WTC11 (cell line): Measurements from ENCODE around the gene ROCK1. TPM values are rescaled to one million over a fixed set of nuclear protein-coding genes. Genes with fewer than 3 reads are reported as not detected.

Experiments used
- ATAC-seq: fragments of 200-7000 bp; cut with Tn5 transposase; 2 replicates; pipeline ENCODE4 v1.10.0; 2021; ENCODE audit warnings: mild to moderate bottlenecking, moderate library complexity
- CTCF ChIA-PET: fragments of 300-600 bp; sonication (Branson Sonifier 250); formaldehyde crosslinking; loops from one replicate; lab custom pipeline; 2021; ENCODE audit warnings: antibody characterized with exemption; lab: Charles Lee
- POLR2A ChIA-PET: fragments of 350-600 bp; sonication (Branson Sonifier 250); formaldehyde crosslinking; loops from one replicate; lab custom pipeline; 2021; ENCODE audit warnings: antibody characterized with exemption; lab: Charles Lee
- DNase-seq: peaks from one replicate; pipeline ENCODE4 v3.0.0; 2021; ENCODE audit warnings: low spot score
- H3K27ac Mint-ChIP-seq: 2 replicates; pipeline ENCODE4 v1.8.0; 2021; ENCODE audit warnings: mixed read lengths
- H3K27me3 Mint-ChIP-seq: 2 replicates; pipeline ENCODE4 v1.8.0; 2021; ENCODE audit warnings: low read depth, mild to moderate bottlenecking, moderate library complexity, mixed read lengths
- H3K36me3 Mint-ChIP-seq: 2 replicates; pipeline ENCODE4 v1.8.0; 2021; ENCODE audit warnings: mixed read lengths
- H3K4me1 Mint-ChIP-seq: 2 replicates; pipeline ENCODE4 v1.8.0; 2022; ENCODE audit warnings: mixed read lengths
- H3K4me3 Mint-ChIP-seq: 2 replicates; pipeline ENCODE4 v1.8.0; 2021; ENCODE audit warnings: mild to moderate bottlenecking, moderate library complexity, mixed read lengths
- H3K9me3 Mint-ChIP-seq: 2 replicates; pipeline ENCODE4 v1.8.0; 2021; ENCODE audit warnings: mixed read lengths
- ATF1 ChIP-seq: sonication (generic); formaldehyde crosslinking; IDR thresholded peaks from 2 replicates; pipeline ENCODE4 v1.8.1; 2023; ENCODE audit warnings: mild to moderate bottlenecking, moderate library complexity, missing genetic modification reagents
- CREB1 ChIP-seq: sonication (generic); formaldehyde crosslinking; IDR thresholded peaks from 2 replicates; pipeline ENCODE4 v1.8.0; 2023; ENCODE audit warnings: mild to moderate bottlenecking, missing genetic modification reagents
- EMX1 ChIP-seq: fragments of 250-450 bp; sonication (Bioruptor Pico); IDR thresholded peaks from 2 replicates; pipeline ENCODE4 v1.8.0; 2021; ENCODE audit warnings: mild to moderate bottlenecking
- FOXJ3 ChIP-seq: sonication (generic); formaldehyde crosslinking; IDR thresholded peaks from 2 replicates; pipeline ENCODE4 v1.9.0; 2021; ENCODE audit warnings: missing genetic modification reagents, mild to moderate bottlenecking, borderline replicate concordance
- FOXK1 ChIP-seq: sonication (generic); formaldehyde crosslinking; IDR thresholded peaks from 2 replicates; pipeline ENCODE4 v1.8.0; 2022; ENCODE audit warnings: mild to moderate bottlenecking, moderate library complexity, missing genetic modification reagents
- GRHL2 ChIP-seq: fragments of 250-450 bp; sonication (Bioruptor Pico); IDR thresholded peaks from 2 replicates; pipeline ENCODE4 v1.8.0; 2022; ENCODE audit warnings: mild to moderate bottlenecking, moderate library complexity; ENCODE audit not compliant: insufficient replicate concordance, severe bottlenecking
- JAZF1 ChIP-seq: fragments of 250-450 bp; sonication (Bioruptor Pico); IDR thresholded peaks from 2 replicates; pipeline ENCODE4 v1.9.0; 2021; ENCODE audit warnings: moderate library complexity, mild to moderate bottlenecking, inconsistent platforms
- NFATC4 ChIP-seq: fragments of 250-450 bp; sonication (Bioruptor Pico); IDR thresholded peaks from 2 replicates; pipeline ENCODE4 v1.9.0; 2021; ENCODE audit warnings: mild to moderate bottlenecking
- NFE2L1 ChIP-seq: sonication (generic); formaldehyde crosslinking; IDR thresholded peaks from 2 replicates; pipeline ENCODE4 v1.8.1; 2023; ENCODE audit warnings: missing genetic modification reagents
- OVOL2 ChIP-seq: fragments of 250-450 bp; sonication (Bioruptor Pico); IDR thresholded peaks from 2 replicates; pipeline ENCODE4 v1.9.0; 2021; ENCODE audit warnings: mild to moderate bottlenecking, borderline replicate concordance
- RELA ChIP-seq: sonication (generic); formaldehyde crosslinking; IDR thresholded peaks from 2 replicates; pipeline ENCODE4 v1.8.1; 2022; ENCODE audit warnings: missing genetic modification reagents, mild to moderate bottlenecking, borderline replicate concordance
- RORB ChIP-seq: fragments of 250-450 bp; sonication (Bioruptor Pico); IDR thresholded peaks from 2 replicates; pipeline ENCODE4 v1.9.0; 2021; ENCODE audit warnings: mild to moderate bottlenecking
- TEAD1 ChIP-seq: sonication (generic); formaldehyde crosslinking; IDR thresholded peaks from 2 replicates; pipeline ENCODE4 v1.8.0; 2022; ENCODE audit warnings: mild to moderate bottlenecking, missing genetic modification reagents
- ZNF232 ChIP-seq: sonication (generic); formaldehyde crosslinking; IDR thresholded peaks from 2 replicates; pipeline ENCODE4 v1.8.0; 2022; ENCODE audit warnings: mild to moderate bottlenecking, missing genetic modification reagents
- ZNF317 ChIP-seq: sonication (generic); formaldehyde crosslinking; IDR thresholded peaks from 2 replicates; pipeline ENCODE4 v1.8.1; 2023; ENCODE audit warnings: low read depth, mild to moderate bottlenecking, moderate library complexity, missing genetic modification reagents, borderline replicate concordance
- ZNF671 ChIP-seq: fragments of 250-450 bp; sonication (Bioruptor Pico); IDR thresholded peaks from 2 replicates; pipeline ENCODE4 v1.8.0; 2021; ENCODE audit warnings: mild to moderate bottlenecking
- total RNA-seq: library from RNA; stranded (reverse); gene quantifications from 3 replicates; pipeline ENCODE4 v1.2.3, GENCODE V29; 2021
- TF ChIP-seq, protein P1 (sequence below): sonication (generic); formaldehyde crosslinking; IDR thresholded peaks from 2 replicates; pipeline ENCODE4 v1.8.1; 2023; ENCODE audit warnings: mild to moderate bottlenecking, missing genetic modification reagents, moderate library complexity
- TF ChIP-seq, protein P2 (sequence below): fragments of 250-450 bp; sonication (Bioruptor Pico); IDR thresholded peaks from 2 replicates; pipeline ENCODE4 v2.1.2; 2022; ENCODE audit warnings: mild to moderate bottlenecking, moderate library complexity
- TF ChIP-seq, protein P3 (sequence below): sonication (generic); formaldehyde crosslinking; IDR thresholded peaks from 2 replicates; pipeline ENCODE4 v1.8.1; 2022; ENCODE audit warnings: mild to moderate bottlenecking, moderate library complexity, missing genetic modification reagents
- TF ChIP-seq, protein P4 (sequence below): sonication (generic); formaldehyde crosslinking; IDR thresholded peaks from 2 replicates; pipeline ENCODE4 v1.8.0; 2022; ENCODE audit warnings: mild to moderate bottlenecking, missing genetic modification reagents
- TF ChIP-seq, protein P5 (sequence below): sonication (generic); formaldehyde crosslinking; IDR thresholded peaks from 2 replicates; pipeline ENCODE4 v1.8.0; 2022; ENCODE audit warnings: mild to moderate bottlenecking, missing genetic modification reagents
- TF ChIP-seq, protein P6 (sequence below): sonication (generic); formaldehyde crosslinking; IDR thresholded peaks from 2 replicates; pipeline ENCODE4 v1.8.1; 2023; ENCODE audit warnings: mild to moderate bottlenecking, moderate library complexity, missing genetic modification reagents
- TF ChIP-seq, protein P7 (sequence below): fragments of 250-450 bp; sonication (Bioruptor Pico); IDR thresholded peaks from 2 replicates; pipeline ENCODE4 v1.9.0; 2021; ENCODE audit warnings: mild to moderate bottlenecking

Gene ROCK1
- total RNA-seq, 1 experiment from 2014 or later = 42.2 TPM

DNA sequence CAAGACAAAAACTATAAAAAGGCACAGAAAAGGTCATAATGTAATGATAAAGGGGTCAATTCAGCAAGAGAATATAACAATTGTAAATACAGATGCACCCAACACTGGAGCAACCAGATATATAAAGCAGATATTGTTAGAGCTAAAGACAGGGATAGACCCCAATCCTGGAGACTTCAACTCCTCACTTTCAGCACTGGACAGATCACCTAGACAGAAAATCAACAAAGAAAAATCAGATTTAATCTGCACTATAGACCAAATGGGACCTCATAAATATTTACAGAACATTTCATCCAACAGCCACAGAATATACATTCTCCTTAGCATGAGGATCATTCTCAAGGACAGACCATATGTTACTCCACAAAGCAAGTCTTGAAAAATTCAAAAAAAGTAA is 114.2 kb downstream of the ROCK1 start:
- no peak for DNase-seq
- Mint-ChIP-seq H3K27me3 (no peaks in the 10 kb centered on the region), H3K36me3 (no peaks in the 10 kb centered on the region; the same call in 1 of the 2 replicates), H3K4me1 (no peaks in the 10 kb centered on the region), H3K4me3 (no peak overlapping the region), H3K27ac (no peak overlapping the region), H3K9me3 (no peaks in the 10 kb centered on the region)
- POLR2A ChIA-PET = no interaction called here
- CTCF ChIA-PET = no interaction called here
- ATAC-seq = no peak
- TF ChIP-seq, protein P1, sequence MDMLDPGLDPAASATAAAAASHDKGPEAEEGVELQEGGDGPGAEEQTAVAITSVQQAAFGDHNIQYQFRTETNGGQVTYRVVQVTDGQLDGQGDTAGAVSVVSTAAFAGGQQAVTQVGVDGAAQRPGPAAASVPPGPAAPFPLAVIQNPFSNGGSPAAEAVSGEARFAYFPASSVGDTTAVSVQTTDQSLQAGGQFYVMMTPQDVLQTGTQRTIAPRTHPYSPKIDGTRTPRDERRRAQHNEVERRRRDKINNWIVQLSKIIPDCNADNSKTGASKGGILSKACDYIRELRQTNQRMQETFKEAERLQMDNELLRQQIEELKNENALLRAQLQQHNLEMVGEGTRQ (CRISPR knock-in tag) = no peak
- TF ChIP-seq, protein P2, sequence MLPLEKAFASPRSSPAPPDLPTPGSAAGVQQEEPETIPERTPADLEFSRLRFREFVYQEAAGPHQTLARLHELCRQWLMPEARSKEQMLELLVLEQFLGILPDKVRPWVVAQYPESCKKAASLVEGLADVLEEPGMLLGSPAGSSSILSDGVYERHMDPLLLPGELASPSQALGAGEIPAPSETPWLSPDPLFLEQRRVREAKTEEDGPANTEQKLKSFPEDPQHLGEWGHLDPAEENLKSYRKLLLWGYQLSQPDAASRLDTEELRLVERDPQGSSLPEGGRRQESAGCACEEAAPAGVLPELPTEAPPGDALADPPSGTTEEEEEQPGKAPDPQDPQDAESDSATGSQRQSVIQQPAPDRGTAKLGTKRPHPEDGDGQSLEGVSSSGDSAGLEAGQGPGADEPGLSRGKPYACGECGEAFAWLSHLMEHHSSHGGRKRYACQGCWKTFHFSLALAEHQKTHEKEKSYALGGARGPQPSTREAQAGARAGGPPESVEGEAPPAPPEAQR (CRISPR knock-in tag) = no peak
- TF ChIP-seq JAZF1 (CRISPR knock-in tag) = no peak
- no peak for TF ChIP-seq TEAD1
- no peak for TF ChIP-seq RORB
- TF ChIP-seq, protein P3, sequence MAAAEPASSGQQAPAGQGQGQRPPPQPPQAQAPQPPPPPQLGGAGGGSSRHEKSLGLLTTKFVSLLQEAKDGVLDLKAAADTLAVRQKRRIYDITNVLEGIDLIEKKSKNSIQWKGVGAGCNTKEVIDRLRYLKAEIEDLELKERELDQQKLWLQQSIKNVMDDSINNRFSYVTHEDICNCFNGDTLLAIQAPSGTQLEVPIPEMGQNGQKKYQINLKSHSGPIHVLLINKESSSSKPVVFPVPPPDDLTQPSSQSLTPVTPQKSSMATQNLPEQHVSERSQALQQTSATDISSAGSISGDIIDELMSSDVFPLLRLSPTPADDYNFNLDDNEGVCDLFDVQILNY = no peak
- no peak for TF ChIP-seq ZNF317 (CRISPR knock-in tag)
- no peak for TF ChIP-seq ZNF671 (CRISPR knock-in tag)
- TF ChIP-seq ZNF232 = no peak
- TF ChIP-seq GRHL2 (CRISPR knock-in tag) = no peak
- TF ChIP-seq FOXK1 (CRISPR knock-in tag) = no peak
- TF ChIP-seq, protein P4, sequence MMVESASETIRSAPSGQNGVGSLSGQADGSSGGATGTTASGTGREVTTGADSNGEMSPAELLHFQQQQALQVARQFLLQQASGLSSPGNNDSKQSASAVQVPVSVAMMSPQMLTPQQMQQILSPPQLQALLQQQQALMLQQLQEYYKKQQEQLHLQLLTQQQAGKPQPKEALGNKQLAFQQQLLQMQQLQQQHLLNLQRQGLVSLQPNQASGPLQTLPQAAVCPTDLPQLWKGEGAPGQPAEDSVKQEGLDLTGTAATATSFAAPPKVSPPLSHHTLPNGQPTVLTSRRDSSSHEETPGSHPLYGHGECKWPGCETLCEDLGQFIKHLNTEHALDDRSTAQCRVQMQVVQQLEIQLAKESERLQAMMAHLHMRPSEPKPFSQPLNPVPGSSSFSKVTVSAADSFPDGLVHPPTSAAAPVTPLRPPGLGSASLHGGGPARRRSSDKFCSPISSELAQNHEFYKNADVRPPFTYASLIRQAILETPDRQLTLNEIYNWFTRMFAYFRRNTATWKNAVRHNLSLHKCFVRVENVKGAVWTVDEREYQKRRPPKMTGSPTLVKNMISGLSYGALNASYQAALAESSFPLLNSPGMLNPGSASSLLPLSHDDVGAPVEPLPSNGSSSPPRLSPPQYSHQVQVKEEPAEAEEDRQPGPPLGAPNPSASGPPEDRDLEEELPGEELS (CRISPR knock-in tag) = no peak
- no peak for TF ChIP-seq NFE2L1 (CRISPR knock-in tag)
- TF ChIP-seq, protein P5, sequence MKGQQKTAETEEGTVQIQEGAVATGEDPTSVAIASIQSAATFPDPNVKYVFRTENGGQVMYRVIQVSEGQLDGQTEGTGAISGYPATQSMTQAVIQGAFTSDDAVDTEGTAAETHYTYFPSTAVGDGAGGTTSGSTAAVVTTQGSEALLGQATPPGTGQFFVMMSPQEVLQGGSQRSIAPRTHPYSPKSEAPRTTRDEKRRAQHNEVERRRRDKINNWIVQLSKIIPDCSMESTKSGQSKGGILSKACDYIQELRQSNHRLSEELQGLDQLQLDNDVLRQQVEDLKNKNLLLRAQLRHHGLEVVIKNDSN (CRISPR knock-in tag) = no peak
- TF ChIP-seq RELA (CRISPR knock-in tag) = no peak
- no peak for TF ChIP-seq FOXJ3

DNA sequence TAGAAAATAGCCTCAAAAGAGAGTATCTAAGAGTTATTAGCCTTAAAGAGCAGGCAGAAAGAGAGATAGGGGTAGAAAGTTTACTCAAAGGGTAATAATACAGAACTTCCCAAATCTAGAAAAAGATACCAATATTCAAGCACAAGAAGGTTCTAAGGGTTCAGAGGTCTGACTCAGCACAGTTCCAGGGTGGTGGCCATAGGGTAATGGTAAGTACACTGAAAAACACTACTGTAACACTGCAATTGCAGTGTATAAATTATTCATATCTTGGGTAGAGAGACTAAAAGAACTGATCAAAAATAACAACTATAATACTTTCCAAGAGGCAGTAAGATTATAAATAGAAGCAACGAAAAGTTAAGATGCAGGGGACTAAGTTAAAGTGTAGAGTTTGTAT is 115.2 kb downstream of the ROCK1 start:
- Mint-ChIP-seq H3K4me1 (no peaks in the 10 kb centered on the region), H3K9me3 (no peaks in the 10 kb centered on the region), H3K27ac (no peak overlapping the region), H3K4me3 (no peak overlapping the region), H3K36me3 (no peaks in the 10 kb centered on the region; the same call in 1 of the 2 replicates), H3K27me3 (no peaks in the 10 kb centered on the region)
- no peak for DNase-seq
- CTCF ChIA-PET = no interaction called here
- POLR2A ChIA-PET = no interaction called here
- TF ChIP-seq, protein P6, sequence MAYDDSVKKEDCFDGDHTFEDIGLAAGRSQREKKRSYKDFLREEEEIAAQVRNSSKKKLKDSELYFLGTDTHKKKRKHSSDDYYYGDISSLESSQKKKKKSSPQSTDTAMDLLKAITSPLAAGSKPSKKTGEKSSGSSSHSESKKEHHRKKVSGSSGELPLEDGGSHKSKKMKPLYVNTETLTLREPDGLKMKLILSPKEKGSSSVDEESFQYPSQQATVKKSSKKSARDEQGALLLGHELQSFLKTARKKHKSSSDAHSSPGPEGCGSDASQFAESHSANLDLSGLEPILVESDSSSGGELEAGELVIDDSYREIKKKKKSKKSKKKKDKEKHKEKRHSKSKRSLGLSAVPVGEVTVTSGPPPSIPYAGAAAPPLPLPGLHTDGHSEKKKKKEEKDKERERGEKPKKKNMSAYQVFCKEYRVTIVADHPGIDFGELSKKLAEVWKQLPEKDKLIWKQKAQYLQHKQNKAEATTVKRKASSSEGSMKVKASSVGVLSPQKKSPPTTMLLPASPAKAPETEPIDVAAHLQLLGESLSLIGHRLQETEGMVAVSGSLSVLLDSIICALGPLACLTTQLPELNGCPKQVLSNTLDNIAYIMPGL (CRISPR knock-in tag) = no peak
- TF ChIP-seq EMX1 (CRISPR knock-in tag) (no peak), OVOL2 (CRISPR knock-in tag) (no peak), ZNF232 (no peak), TEAD1 (no peak), NFATC4 (CRISPR knock-in tag) (no peak), FOXK1 (CRISPR knock-in tag) (no peak), CREB1 (CRISPR knock-in tag) (no peak), ATF1 (CRISPR knock-in tag) (no peak)
- TF ChIP-seq, protein P7, sequence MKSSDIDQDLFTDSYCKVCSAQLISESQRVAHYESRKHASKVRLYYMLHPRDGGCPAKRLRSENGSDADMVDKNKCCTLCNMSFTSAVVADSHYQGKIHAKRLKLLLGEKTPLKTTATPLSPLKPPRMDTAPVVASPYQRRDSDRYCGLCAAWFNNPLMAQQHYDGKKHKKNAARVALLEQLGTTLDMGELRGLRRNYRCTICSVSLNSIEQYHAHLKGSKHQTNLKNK (CRISPR knock-in tag) = no peak
- ATAC-seq = no peak
